IMR-90 (cell line): ENCODE data around the gene CELA2A. TPM values are rescaled to one million over a fixed set of nuclear protein-coding genes. Genes with fewer than 3 reads are reported as not detected.

Experiments used
- ATAC-seq: fragments of 200-7000 bp; cut with Tn5 transposase; 2 replicates; pipeline ENCODE4 v1.9.1; 2020; ENCODE audit warnings: low read depth, mild to moderate bottlenecking, moderate library complexity
- BruUV-seq: library from RNA; stranded (reverse); fragments of 400-500 nt; replicated peaks from 2 replicates; lab custom pipeline; 2021; lab: Mats Ljungman, UMichigan
- CTCF ChIA-PET: fragments of 300-600 bp; formaldehyde crosslinking; extraction: SDS; loops from one replicate; lab custom pipeline; 2021; ENCODE audit warnings: antibody characterized with exemption; lab: Yijun Ruan, JAX
- POLR2A ChIA-PET: fragments of 300-600 bp; sonication (Branson Sonifier 250); formaldehyde crosslinking; loops from one replicate; lab custom pipeline; 2022; ENCODE audit warnings: antibody characterized with exemption; ENCODE audit not compliant: unreplicated experiment; lab: Charles Lee
- DNase-seq: peaks from one replicate; pipeline ENCODE4 v3.0.0; 2013
- H2AFZ ChIP-seq: replicated peaks from 2 replicates; pipeline ENCODE3; 2013; ENCODE audit warnings: low read length, mild to moderate bottlenecking; ENCODE audit not compliant: poor library complexity
- H2AK5ac ChIP-seq: 2 replicates; pipeline ENCODE4 v1.6.1; 2013; ENCODE audit warnings: low read depth, low read length, inconsistent platforms
- H2AK9ac ChIP-seq: replicated peaks from 2 replicates; pipeline ENCODE3; 2013; ENCODE audit warnings: mild to moderate bottlenecking, low read depth, low read length, moderate library complexity; ENCODE audit not compliant: poor library complexity
- H2BK120ac ChIP-seq: 2 replicates; pipeline ENCODE4 v1.6.1; 2013; ENCODE audit warnings: low read depth, low read length, inconsistent platforms
- H2BK15ac ChIP-seq: 3 replicates; pipeline ENCODE4 v1.6.1; 2013; ENCODE audit warnings: low read depth, low read length, inconsistent platforms
- H2BK20ac ChIP-seq: 2 replicates; pipeline ENCODE4 v1.6.1; 2013; ENCODE audit warnings: low read depth, mild to moderate bottlenecking, inconsistent platforms, low read length, moderate library complexity
- H2BK5ac ChIP-seq: 2 replicates; pipeline ENCODE4 v1.6.1; 2013; ENCODE audit warnings: mild to moderate bottlenecking, low read depth, low read length, inconsistent platforms; ENCODE audit not compliant: poor library complexity, severe bottlenecking
- H3K14ac ChIP-seq: replicated peaks from 2 replicates; pipeline ENCODE4 v1.6.1; 2013; ENCODE audit warnings: low read depth, low read length, inconsistent platforms
- H3K18ac ChIP-seq: 2 replicates; pipeline ENCODE4 v1.6.1; 2013; ENCODE audit warnings: low read depth, low read length, control low read depth
- H3K23ac ChIP-seq: 2 replicates; pipeline ENCODE4 v1.6.1; 2013; ENCODE audit warnings: low read depth, low read length, inconsistent platforms
- H3K27ac ChIP-seq: 2 replicates; pipeline ENCODE4 v1.5.1; 2013; ENCODE audit warnings: mild to moderate bottlenecking, control low read depth, low read length; ENCODE audit not compliant: insufficient read depth
- H3K27me3 ChIP-seq: 2 replicates; pipeline ENCODE4 v1.6.1; 2013; ENCODE audit warnings: low read length; ENCODE audit not compliant: control insufficient read depth, insufficient read depth
- H3K36me3 ChIP-seq: 2 replicates; pipeline ENCODE4 v1.6.1; 2013; ENCODE audit warnings: low read length, mixed read lengths; ENCODE audit not compliant: control insufficient read depth, insufficient read depth
- H3K4ac ChIP-seq: 2 replicates; pipeline ENCODE4 v1.6.1; 2013; ENCODE audit warnings: low read depth, low read length, inconsistent platforms
- H3K4me1 ChIP-seq: 2 replicates; pipeline ENCODE4 v1.6.1; 2013; ENCODE audit warnings: low read length, mixed read lengths; ENCODE audit not compliant: control insufficient read depth, insufficient read depth
- H3K4me2 ChIP-seq: 2 replicates; pipeline ENCODE4 v1.6.1; 2013; ENCODE audit warnings: low read depth, mild to moderate bottlenecking, control low read depth, low read length, moderate library complexity
- H3K4me3 ChIP-seq: 2 replicates; pipeline ENCODE4 v1.5.1; 2013; ENCODE audit warnings: low read depth, mild to moderate bottlenecking, control low read depth, low read length, moderate library complexity; ENCODE audit not compliant: insufficient read depth
- H3K56ac ChIP-seq: 2 replicates; pipeline ENCODE4 v1.6.1; 2013; ENCODE audit warnings: low read length, inconsistent platforms; ENCODE audit not compliant: insufficient read depth; ENCODE audit errors: extremely low read depth
- H3K79me1 ChIP-seq, 2 experiments: 2 replicates each; pipeline ENCODE4 v1.6.1; 2013; ENCODE audit warnings: low read length in 2 of 2, inconsistent platforms in 1 of 2, low read depth in 1 of 2
- H3K9ac ChIP-seq: 2 replicates; pipeline ENCODE4 v1.6.1; 2013; ENCODE audit warnings: low read depth, low read length, control low read depth
- H3K9me1 ChIP-seq: 2 replicates; pipeline ENCODE4 v1.6.1; 2013; ENCODE audit warnings: low read length, inconsistent platforms; ENCODE audit not compliant: insufficient read depth
- H3K9me3 ChIP-seq: 2 replicates; pipeline ENCODE4 v1.6.1; 2013; ENCODE audit warnings: low read length; ENCODE audit not compliant: control insufficient read depth, insufficient read depth
- H4K20me1 ChIP-seq: 2 replicates; pipeline ENCODE4 v1.6.1; 2013; ENCODE audit warnings: low read length, inconsistent platforms; ENCODE audit not compliant: insufficient read depth
- H4K5ac ChIP-seq: 2 replicates; pipeline ENCODE4 v1.6.1; 2013; ENCODE audit warnings: mild to moderate bottlenecking, low read depth, low read length, control low read depth
- H4K8ac ChIP-seq, 2 experiments: 2 replicates each; pipeline ENCODE4 v1.6.1; 2013; ENCODE audit warnings: low read depth in 2 of 2, low read length in 2 of 2, control low read depth in 1 of 2, inconsistent platforms in 1 of 2
- H4K91ac ChIP-seq: 2 replicates; pipeline ENCODE4 v1.6.1; 2013; ENCODE audit warnings: low read depth, low read length, inconsistent platforms; ENCODE audit not compliant: insufficient read depth
- BHLHE40 ChIP-seq: fragments of 150-350 bp; IDR thresholded peaks from 2 replicates; pipeline ENCODE4 v1.6.1; 2016; ENCODE audit warnings: mild to moderate bottlenecking, low read depth, low read length
- CEBPB ChIP-seq: IDR thresholded peaks from 2 replicates; pipeline ENCODE4 v1.6.1; 2012; ENCODE audit warnings: low read depth, low read length, improper control_type of control experiment
- CHD1 ChIP-seq: IDR thresholded peaks from 2 replicates; pipeline ENCODE4 v1.6.1; 2012; ENCODE audit warnings: low read depth, low read length, improper control_type of control experiment
- FOS ChIP-seq: fragments of 150-350 bp; IDR thresholded peaks from 2 replicates; pipeline ENCODE4 v1.6.1; 2016; ENCODE audit warnings: low read depth, low read length
- MAFK ChIP-seq: IDR thresholded peaks from 2 replicates; pipeline ENCODE4 v1.6.1; 2012; ENCODE audit warnings: low read depth, low read length, improper control_type of control experiment
- MAZ ChIP-seq: IDR thresholded peaks from 2 replicates; pipeline ENCODE4 v1.6.1; 2012; ENCODE audit warnings: low read depth, mild to moderate bottlenecking, low read length, improper control_type of control experiment, moderate library complexity, borderline replicate concordance
- MXI1 ChIP-seq: IDR thresholded peaks from 2 replicates; pipeline ENCODE4 v1.6.1; 2012; ENCODE audit warnings: low read depth, mild to moderate bottlenecking, low read length, moderate library complexity, borderline replicate concordance
- NFE2L2 ChIP-seq: fragments of 150-350 bp; IDR thresholded peaks from 2 replicates; pipeline ENCODE4 v1.6.1; 2016; ENCODE audit warnings: low read depth, mild to moderate bottlenecking, low read length
- POLR2A ChIP-seq: IDR thresholded peaks from 2 replicates; pipeline ENCODE4 v1.6.1; 2012; ENCODE audit warnings: mild to moderate bottlenecking, low read depth, low read length
- RAD21 ChIP-seq: IDR thresholded peaks from 2 replicates; pipeline ENCODE4 v1.6.1; 2012; ENCODE audit warnings: low read length, improper control_type of control experiment
- RCOR1 ChIP-seq: IDR thresholded peaks from 2 replicates; pipeline ENCODE4 v1.6.1; 2012; ENCODE audit warnings: mild to moderate bottlenecking, low read length, improper control_type of control experiment; ENCODE audit not compliant: insufficient replicate concordance
- RFX5 ChIP-seq: IDR thresholded peaks from 2 replicates; pipeline ENCODE4 v1.8.0; 2012; ENCODE audit warnings: low read depth, mild to moderate bottlenecking, low read length, moderate library complexity
- SMC3 ChIP-seq: fragments of 150-350 bp; IDR thresholded peaks from 2 replicates; pipeline ENCODE4 v1.6.1; 2016; ENCODE audit warnings: low read depth, mild to moderate bottlenecking, antibody characterized with exemption, low read length, moderate library complexity
- USF2 ChIP-seq: fragments of 150-350 bp; IDR thresholded peaks from 2 replicates; pipeline ENCODE4 v1.6.1; 2017; ENCODE audit warnings: mild to moderate bottlenecking, antibody characterized with exemption, low read length, low read depth
- WGBS, 2 experiments: methylation state at CpG; one replicate each; pipeline versions ENCODE4 v1.1.5 to v1.1.7; 2013; ENCODE audit warnings: missing lambda C conversion rate in 2 of 2; ENCODE audit not compliant: insufficient read length in 1 of 2; ENCODE audit errors: extremely low coverage in 2 of 2; 5-methylcytosine and 5-hydroxymethylcytosine counted together
- dilution Hi-C: fragments of 300-500 bp; cut with HindIII; formaldehyde crosslinking; loops from one replicate; pipeline ENCODE4 v1.14.3; 2018; ENCODE audit warnings: low sequenced_read_pairs; ENCODE audit not compliant: unreplicated experiment
- in situ Hi-C: fragments of 300-500 bp; cut with MboI; formaldehyde crosslinking; loops from 3 replicates; pipeline ENCODE4 v1.14.3; 2019; ENCODE audit warnings: low sequenced_read_pairs, inconsistent platforms, mixed read lengths
- intact Hi-C: fragments of 100-400 bp; cut with micrococcal nuclease; formaldehyde crosslinking; loops from 2 replicates; pipeline ENCODE4 v1.10.0; 2022
- polyA plus RNA-seq, 3 experiments: library from polyadenylated mRNA; depleted of rRNA; stranded (reverse); fragments of >200 nt; gene quantifications; 2 replicates each; pipeline ENCODE4 v1.2.3, GENCODE V29; 2012; ENCODE audit warnings: low replicate concordance in 1 of 3
- total RNA-seq: library from RNA; depleted of rRNA; stranded (reverse); fragments of >200 nt; gene quantifications from 2 replicates; pipeline ENCODE4 v1.2.3, GENCODE V29; 2012

The CELA2A gene
- total and polyA plus RNA-seq, 2 of the 4 experiments (the other 2 are of a cell fraction), result not detected

GRCh38 chr1:15407580-15407979 lies 49.0 kb upstream of the CELA2A start:
- H2BK5ac ChIP-seq, result no peak overlapping the region
- no peaks in the 10 kb centered on the region for H3K36me3 ChIP-seq
- no peaks in the 10 kb centered on the region for H3K9me3 ChIP-seq
- H3K4me2 ChIP-seq, result peak overlapping the region; percentile 20
- no peak overlapping the region for H4K8ac ChIP-seq
- POLR2A ChIA-PET, result no interaction called here
- intact Hi-C loops (no loop called here), in situ Hi-C loops (no loop called here), dilution Hi-C loops (no loop called here)
- H4K20me1 ChIP-seq, result peaks cover 18% of the 10 kb centered on the region
- H3K27ac ChIP-seq, result no peak overlapping the region
- no peak overlapping the region for H4K91ac ChIP-seq
- WGBS, 2 experiments, result 0% methylated on average over 1 of the region's 7 CpGs; no CpG with 5 or more reads in 1 of the 2 experiments
- TF ChIP-seq USF2 (no peak), MXI1 (no peak), BHLHE40 (no peak), MAZ (no peak), MAFK (no peak), NFE2L2 (no peak), RFX5 (no peak), FOS (no peak), RCOR1 (no peak), CHD1 (no peak), CEBPB (no peak), SMC3 (no peak), POLR2A (no peak), RAD21 (no peak)
- ATAC-seq (no peak), DNase-seq (no peak)
- H3K56ac ChIP-seq, result no peak overlapping the region
- H3K23ac ChIP-seq, result no peak overlapping the region
- H3K9ac ChIP-seq, result no peak overlapping the region
- H3K9me1 ChIP-seq, result peaks cover 9% of the 10 kb centered on the region; the same call in 1 of the 2 replicates
- H2BK120ac ChIP-seq, result no peak overlapping the region
- peaks cover 25% of the 10 kb centered on the region for H3K4me1 ChIP-seq
- BruUV-seq, result no TSS peak
- H3K27me3 ChIP-seq, result no peaks in the 10 kb centered on the region
- no peak overlapping the region for H4K5ac ChIP-seq
- H3K18ac ChIP-seq, result no peak overlapping the region
- peaks cover 6 to 23% of the 10 kb centered on the region in 2 experiments; a peak in 3 of 4 replicates for H3K79me1 ChIP-seq
- no peak overlapping the region for H2BK15ac ChIP-seq
- H3K14ac ChIP-seq, result no peak overlapping the region
- peak overlapping the region; percentile 16 for H2AK9ac ChIP-seq
- no peak overlapping the region for H3K4ac ChIP-seq
- no peak overlapping the region for H2AFZ ChIP-seq
- no peak overlapping the region for H2BK20ac ChIP-seq
- CTCF ChIA-PET, result no interaction called here
- H2AK5ac ChIP-seq, result no peak overlapping the region; the same call in 1 of the 2 replicates
- H3K4me3 ChIP-seq, result no peak overlapping the region
